ENCODE measurements around the gene CHST12.
"Not testable (repeated sequence)": the region's sequence is repeated elsewhere in the genome, so short reads cannot be mapped to it uniquely, and the experiment has no call there.

Gene CHST12

GRCh38 chr7:2403014-2403717, at the start of gene CHST12:
TSS of gene CHST12 (plus strand) at chr7:2403611. CDS start at chr7:2432640, 29,029 bp downstream.
- peak; percentile 93 for DNase-seq

GRCh38 chr7:2353936-2354185, 49.5 kb upstream of the CHST12 start:
- peak; percentile 87 for DNase-seq

- DNase-seq: peak; percentile 91
These were observed 49.0 kb upstream of the CHST12 start, which contains the start of gene EIF3B for GRCh38 chr7:2354186-2354938. TSS of gene EIF3B (plus strand) at chr7:2354827. CDS start at chr7:2354922, 95 bp downstream.

- peak; percentile 11 for DNase-seq
These were observed 48.3 kb upstream of the CHST12 start for GRCh38 chr7:2354939-2355704.

GRCh38 chr7:2355705-2356008, 47.8 kb upstream of the CHST12 start:
- DNase-seq: no peak

GRCh38 chr7:2357165-2357564, 46.2 kb upstream of the CHST12 start:
- DNase-seq: no peak

GRCh38 chr7:2357571-2357970, 45.8 kb upstream of the CHST12 start:
- no peak for DNase-seq

- DNase-seq: no peak
These were observed 44.4 kb upstream of the CHST12 start for GRCh38 chr7:2358968-2359527.

GRCh38 chr7:2359610-2360009, 43.8 kb upstream of the CHST12 start:
- DNase-seq: no peak

GRCh38 chr7:2360796-2361195, 42.6 kb upstream of the CHST12 start:
- DNase-seq: no peak

- no peak for DNase-seq
These were observed 40.9 kb upstream of the CHST12 start for GRCh38 chr7:2362385-2363088.

GRCh38 chr7:2369139-2369538, 34.3 kb upstream of the CHST12 start:
- no peak for DNase-seq

GRCh38 chr7:2371329-2371728, 32.1 kb upstream of the CHST12 start:
- DNase-seq: no peak

- no peak for DNase-seq
These were observed 30.7 kb upstream of the CHST12 start for GRCh38 chr7:2372724-2373123.

- DNase-seq: no peak
These were observed 30.3 kb upstream of the CHST12 start for GRCh38 chr7:2373124-2373556.

- no peak for DNase-seq
These were observed 29.8 kb upstream of the CHST12 start for GRCh38 chr7:2373646-2374045.

- DNase-seq: no peak
These were observed 29.0 kb upstream of the CHST12 start for GRCh38 chr7:2374401-2374800.

GRCh38 chr7:2374830-2375728, 28.3 kb upstream of the CHST12 start:
- no peak for DNase-seq

GRCh38 chr7:2376351-2377154, 26.9 kb upstream of the CHST12 start:
- no peak for DNase-seq

GRCh38 chr7:2377492-2377891, 25.9 kb upstream of the CHST12 start:
- DNase-seq: not testable (repeated sequence)

- DNase-seq: not testable (repeated sequence)
These were observed 25.3 kb upstream of the CHST12 start for GRCh38 chr7:2378125-2378524.
